Measurements from ENCODE around the gene GJB2.

Gene GJB2

GRCh38 chr13:20190481-20191310, 2.0 kb downstream of the GJB2 start:
- DNase-seq (ENCODE audit: extremely low spot score): no peak
- POLR2A ChIA-PET: no interaction called here
- CTCF ChIA-PET: interaction anchor here (0.9 to 1.9 kb wide), 5 partner anchors 8 to 730 kb away, joined by 3 to 8 read pairs (median 3); no protein-coding TSS in a partner anchor
- TF ChIP-seq CTCF (IDR thresholded peaks at IDR 0.05; ENCODE audit: control extremely low read depth, extremely low read depth, low read depth, missing control alignments): no peak

GRCh38 chr13:20190076-20190475, 2.7 kb downstream of the GJB2 start:
- no peak for TF ChIP-seq CTCF (IDR thresholded peaks at IDR 0.05; ENCODE audit: control extremely low read depth, extremely low read depth, low read depth, missing control alignments)
- POLR2A ChIA-PET: no interaction called here

GRCh38 chr13:20188667-20189553, 3.8 kb downstream of the GJB2 start:
- DNase-seq (ENCODE audit: extremely low spot score): no peak
- CTCF ChIA-PET: interaction anchor here (1.2 to 5.7 kb wide), 2 partner anchors 8 to 304 kb away, joined by 4 to 67 read pairs; no protein-coding TSS in a partner anchor
- no peak for TF ChIP-seq CTCF (IDR thresholded peaks at IDR 0.05; ENCODE audit: control extremely low read depth, extremely low read depth, low read depth, missing control alignments)
- POLR2A ChIA-PET: no interaction called here

More at GRCh38 chr13:20190076-20190475, 2.7 kb downstream of the GJB2 start:
- CTCF ChIA-PET: interaction anchor here (0.9 to 5.7 kb wide), 3 partner anchors 7 to 731 kb away, joined by 3 to 67 read pairs (median 3); no protein-coding TSS in a partner anchor
- DNase-seq (ENCODE audit: extremely low spot score): no peak

DNA sequence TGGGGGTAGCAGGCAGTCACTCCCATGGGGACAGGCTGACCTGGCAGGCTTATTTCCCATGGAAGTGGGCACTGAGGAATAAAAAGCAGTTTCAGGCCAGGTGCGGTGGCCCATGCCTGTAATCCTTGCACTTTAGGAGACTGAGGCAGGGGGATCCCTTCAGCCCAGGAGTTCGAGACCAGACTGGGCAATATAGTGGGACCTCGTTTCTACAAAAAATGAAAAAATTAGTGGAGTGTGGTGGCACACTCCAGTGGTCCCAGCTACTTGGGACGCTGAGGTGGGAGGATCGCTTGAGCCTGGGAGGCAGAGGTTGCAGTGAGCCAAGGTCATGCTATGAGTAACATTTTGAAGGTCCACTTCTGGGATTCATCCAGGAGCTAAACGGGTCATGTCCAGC, 6.0 kb downstream of the GJB2 start:
- TF ChIP-seq CTCF (IDR thresholded peaks at IDR 0.05; ENCODE audit: control extremely low read depth, extremely low read depth, low read depth, missing control alignments): no peak
- ChIA-PET CTCF (interaction anchor here (0.9 to 5.7 kb wide), 3 partner anchors 10 to 289 kb away, joined by 3 to 67 read pairs (median 10); no protein-coding TSS in a partner anchor), POLR2A (no interaction called here)
- no peak for DNase-seq (ENCODE audit: extremely low spot score)

- DNase-seq (ENCODE audit: extremely low spot score): no peak
- no peak for TF ChIP-seq CTCF (IDR thresholded peaks at IDR 0.05; ENCODE audit: control extremely low read depth, extremely low read depth, low read depth, missing control alignments)
- CTCF ChIA-PET: interaction anchor here (1.5 to 5.7 kb wide), 5 partner anchors 10 to 308 kb away, joined by 3 to 67 read pairs (median 4); no protein-coding TSS in a partner anchor
- POLR2A ChIA-PET: no interaction called here
These were observed 7.2 kb downstream of the GJB2 start for GRCh38 chr13:20185366-20186056.
